ENCODE measurements around the gene TMEM181.
A peak's percentile ranks its signal among the peaks of the same experiment; 100 is the strongest.
"Not testable (repeated sequence)": the region's sequence is repeated elsewhere in the genome, so short reads cannot be mapped to it uniquely, and the experiment has no call there.

The TMEM181 gene

GRCh38 chr6:158599635-158600034, 39.7 kb downstream of the TMEM181 start:
- DNase-seq, result no peak

- no peak for DNase-seq
These were observed 43.6 kb downstream of the TMEM181 start for GRCh38 chr6:158603261-158604047.

- no peak for DNase-seq
These were observed 44.1 kb downstream of the TMEM181 start for GRCh38 chr6:158604048-158604406.

- DNase-seq, result peak; percentile 72
These were observed 45.5 kb downstream of the TMEM181 start for GRCh38 chr6:158605266-158605878.

GRCh38 chr6:158606011-158606410, 46.1 kb downstream of the TMEM181 start:
- DNase-seq, result not testable (repeated sequence)

GRCh38 chr6:158606935-158607334, 47.0 kb downstream of the TMEM181 start:
- DNase-seq, result no peak

- DNase-seq, result peak; percentile 13
These were observed 47.7 kb downstream of the TMEM181 start for GRCh38 chr6:158607411-158608170.

GRCh38 chr6:158608221-158608620, 48.3 kb downstream of the TMEM181 start:
- DNase-seq, result no peak

- no peak for DNase-seq
These were observed 49.7 kb downstream of the TMEM181 start for GRCh38 chr6:158609455-158610155.

DNA sequence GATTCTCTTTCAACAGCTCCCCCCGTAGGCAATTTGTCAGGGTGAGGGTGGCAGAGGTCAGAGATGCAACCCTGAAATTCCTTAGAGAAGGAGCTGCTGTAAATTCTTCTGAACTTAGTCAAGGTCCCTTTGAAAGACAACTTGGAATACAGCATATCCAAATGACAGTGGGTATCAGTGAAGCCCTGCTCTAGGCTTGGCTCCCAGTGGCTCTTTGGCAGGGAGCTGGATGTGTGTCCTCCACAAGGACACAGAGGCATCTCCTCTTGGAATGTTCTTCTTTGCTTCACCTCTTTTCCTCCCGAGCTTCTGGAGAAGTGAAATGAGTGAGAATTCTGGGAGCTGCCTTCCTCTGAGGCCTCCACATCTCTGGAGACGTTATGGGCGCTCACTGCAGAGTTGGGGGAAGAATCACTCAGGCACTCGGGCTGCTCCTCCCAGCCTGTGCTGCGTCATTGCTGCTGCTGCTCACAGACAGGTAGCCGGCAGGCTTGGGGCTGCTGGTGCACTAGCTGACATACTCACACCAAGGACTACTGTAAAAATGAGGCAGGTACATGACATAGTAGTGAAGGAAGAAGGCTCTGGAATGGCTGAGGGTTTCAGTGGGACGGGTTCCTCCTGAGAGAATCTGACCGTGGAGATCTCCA, 50.6 kb downstream of the TMEM181 start:
- no peak for DNase-seq

DNA sequence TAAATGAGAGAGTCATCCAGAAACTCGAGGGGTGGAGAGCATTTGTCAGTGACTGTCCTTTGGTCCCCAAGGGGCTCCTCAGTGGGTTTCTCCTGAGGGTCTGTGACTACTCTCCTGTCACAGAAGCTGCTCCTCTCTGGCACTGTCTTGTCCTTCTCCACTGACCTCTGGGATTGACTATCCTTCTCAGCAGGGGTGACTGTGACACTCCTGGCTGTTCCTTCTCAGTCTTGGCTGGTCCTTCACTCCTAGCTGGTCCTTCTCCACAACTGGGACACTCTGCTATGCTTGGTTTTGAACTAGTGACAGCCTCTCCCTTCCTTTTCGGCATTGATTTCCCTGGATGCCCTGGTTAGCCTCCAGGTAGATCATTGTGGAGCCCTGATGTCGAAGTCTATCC, 51.1 kb downstream of the TMEM181 start:
- DNase-seq, result no peak

DNA sequence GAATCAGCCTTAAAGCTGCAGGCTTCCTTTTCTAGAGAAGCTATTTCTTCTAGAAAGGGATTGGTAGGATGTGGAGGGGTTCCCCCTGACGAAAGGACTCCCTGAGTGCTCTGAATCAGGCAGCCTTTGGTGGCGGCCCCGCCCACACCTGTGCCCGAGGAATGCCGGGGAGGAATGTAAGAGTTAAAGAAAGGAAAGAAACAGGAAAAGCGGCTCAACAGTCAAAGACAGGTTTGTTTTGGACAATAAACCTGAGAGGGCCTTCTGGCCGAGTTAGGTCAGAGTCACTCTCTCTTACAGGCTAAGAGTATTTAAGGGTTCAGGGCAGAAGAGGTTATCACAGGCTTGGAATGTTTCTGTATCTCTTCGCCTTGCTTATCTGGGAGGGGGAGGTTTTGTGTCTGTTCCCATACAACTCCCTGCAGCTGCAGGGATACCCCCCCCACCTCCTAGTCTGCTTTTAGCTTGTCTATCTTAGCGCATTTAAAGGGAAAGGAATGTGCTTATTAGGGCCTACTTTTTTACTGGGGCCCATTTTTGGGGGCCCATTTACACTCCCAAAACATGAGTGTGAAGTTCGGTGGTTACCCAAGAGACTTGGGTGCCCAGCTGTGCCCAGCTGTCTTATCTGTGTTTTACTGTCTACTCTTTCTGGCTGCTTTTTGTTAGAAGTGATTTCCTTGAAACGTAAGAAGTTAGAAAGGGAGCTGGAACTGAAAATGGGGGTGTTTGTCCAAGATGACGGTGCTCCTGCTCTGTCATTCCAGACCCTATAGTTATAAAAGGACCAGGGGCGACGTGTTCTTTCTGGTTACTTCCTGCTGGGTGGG, 51.9 kb downstream of the TMEM181 start:
- DNase-seq, result no peak

DNA sequence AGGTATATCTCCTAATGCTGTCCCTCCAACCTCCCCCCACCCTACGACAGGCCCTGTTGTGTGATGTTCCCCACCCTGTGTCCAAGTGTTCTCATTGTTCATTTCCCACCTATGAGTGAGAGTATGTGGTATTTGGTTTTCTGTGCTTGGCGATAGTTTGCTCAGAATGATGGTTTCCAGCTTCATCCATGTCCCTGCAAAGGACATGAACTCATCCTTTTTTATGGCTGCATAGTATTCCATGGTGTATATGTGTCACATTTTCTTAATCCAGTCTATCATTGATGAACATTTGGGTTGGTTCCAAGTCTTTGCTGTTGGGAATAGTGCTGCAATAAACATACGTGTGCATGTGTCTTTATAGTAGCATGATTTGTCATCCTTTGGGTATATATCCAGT, 54.7 kb downstream of the TMEM181 start:
- not testable (repeated sequence) for DNase-seq

DNA sequence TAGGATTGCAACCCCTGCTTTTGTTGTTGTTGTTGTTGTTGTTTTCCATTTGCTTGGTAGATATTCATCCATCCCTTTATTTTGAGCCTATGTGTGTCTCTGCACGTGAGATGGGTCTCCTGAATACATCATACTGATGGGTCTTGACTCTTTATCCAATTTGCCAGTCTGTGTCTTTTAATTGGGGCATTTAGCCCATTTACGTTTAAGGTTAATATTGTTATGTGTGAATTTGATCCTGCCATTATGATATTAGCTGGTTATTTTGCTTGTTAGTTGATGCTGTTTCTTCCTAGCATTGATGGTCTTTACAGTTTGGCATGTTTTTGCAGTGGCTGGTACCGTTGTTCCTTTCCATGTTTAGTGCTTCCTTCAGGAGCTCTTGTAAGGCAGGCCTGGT, 58.4 kb downstream of the TMEM181 start:
- DNase-seq, result not testable (repeated sequence)

DNA sequence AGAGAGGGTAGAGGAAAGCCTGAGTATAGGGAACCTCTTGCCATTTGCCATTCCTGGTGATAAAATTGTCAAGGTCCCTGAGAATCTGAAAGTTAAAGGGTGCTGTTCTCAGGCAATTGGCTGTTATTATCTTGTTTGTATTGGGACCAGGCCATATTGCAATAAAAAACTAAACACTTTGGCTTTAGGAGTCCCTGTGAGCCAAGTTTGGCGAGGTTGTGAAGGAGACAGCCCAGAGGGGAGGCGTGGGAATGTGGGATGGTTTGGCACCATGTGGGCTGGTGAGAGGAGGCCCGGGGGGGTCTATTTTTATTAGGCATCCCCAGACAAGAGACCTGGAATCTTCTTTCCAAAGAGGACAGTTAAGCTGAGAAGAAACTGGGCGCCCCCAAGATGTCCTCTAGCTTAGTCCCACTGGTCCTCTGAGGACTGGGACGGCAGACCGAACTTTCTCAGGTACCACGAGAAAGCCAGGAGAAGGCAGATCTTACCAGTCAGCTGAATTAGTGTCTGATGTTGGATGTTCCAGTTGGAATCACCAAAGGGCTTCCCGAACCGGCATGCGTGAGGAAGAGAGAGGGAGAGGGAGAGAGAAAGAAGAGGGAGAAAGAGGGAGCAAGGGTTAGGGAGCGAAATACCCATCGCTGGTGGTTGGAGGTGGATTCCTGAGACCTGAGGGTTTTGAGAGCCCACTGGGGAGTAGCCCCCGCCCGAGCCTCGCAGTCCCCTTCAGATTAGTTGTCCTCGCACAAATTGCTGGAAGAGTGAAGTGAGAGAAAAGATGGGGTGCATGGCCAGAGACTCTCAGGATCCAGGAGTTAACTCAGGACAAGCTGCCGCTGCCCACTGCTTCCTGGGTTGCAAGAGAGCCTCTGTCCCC, 60.3 kb downstream of the TMEM181 start:
- no peak for DNase-seq

DNA sequence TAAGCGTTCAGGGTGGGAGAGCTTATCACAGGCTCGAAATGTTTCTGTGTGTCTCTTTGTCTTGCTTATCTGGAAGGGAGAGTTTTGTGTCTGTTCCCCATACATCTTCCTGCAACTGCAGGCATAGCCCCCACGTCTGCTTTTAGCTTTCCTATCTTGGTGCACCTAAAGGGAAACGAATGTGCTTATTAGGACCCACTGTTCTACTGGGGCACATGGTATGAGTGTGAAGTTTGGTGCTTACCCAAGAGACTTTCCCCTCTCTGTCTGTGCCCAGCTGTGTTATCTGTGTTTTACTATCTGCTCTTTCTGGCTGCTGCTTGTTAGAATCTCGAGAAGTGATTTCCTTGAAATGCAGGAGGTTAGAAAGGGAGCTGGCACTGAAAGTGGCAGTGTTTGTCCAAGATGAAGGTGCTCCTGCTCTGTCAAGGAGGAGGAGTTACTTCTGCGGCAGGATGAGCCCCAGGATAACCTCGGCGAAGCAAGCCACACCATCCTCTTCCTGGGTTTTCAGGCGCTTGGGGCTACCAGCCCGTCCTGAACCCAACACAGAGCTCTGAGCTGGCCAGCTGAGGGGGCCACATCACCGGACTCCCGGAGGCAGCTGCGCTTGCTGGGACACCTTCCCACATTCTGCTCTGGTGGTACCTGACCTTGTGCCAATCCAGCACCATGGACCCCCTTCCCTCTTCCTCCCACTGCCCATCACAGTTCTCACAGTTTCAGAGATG, 61.2 kb downstream of the TMEM181 start:
- no peak for DNase-seq

DNA sequence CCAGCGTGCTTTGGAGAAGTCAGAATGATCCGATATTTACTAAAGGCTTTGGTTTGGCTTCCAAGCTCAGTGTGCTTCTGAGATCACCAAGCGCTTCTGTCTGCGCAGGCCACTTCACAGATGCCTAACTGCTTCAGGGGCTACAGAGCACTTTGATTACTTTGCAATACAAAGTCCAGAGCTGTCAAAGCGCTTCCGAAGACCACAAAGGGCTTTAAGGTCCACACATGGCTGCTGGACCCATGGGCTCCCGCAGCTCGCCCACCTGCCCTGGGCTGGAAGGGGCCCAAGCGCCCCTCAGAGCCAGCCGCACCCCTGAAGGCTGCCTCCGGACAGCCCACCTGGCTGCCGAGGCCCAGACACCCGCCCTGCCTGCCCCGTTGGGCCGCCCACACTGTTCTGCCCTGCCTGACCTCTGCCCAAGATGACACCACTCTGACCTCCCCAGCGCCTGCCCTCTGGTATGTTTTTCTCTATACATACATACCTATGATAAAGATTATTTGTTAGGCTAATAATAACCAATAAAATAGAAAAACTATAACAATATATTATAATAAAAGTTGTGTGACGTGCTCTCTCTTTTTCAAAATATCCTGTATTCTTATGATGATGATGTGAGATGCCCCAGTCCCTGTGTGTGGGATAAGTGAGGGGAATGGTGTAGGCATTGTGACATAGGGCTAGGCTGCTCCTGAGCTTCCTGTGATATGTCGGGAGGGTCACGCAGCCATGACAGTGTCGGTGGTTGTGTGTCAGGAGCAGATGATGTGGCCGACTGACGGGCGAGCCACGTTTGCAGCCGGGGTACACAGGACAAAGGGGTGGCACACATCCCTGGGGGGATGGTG, 62.0 kb downstream of the TMEM181 start:
- no peak for DNase-seq

GRCh38 chr6:158622545-158623190, 62.8 kb downstream of the TMEM181 start:
- DNase-seq, result peak; percentile 10

Data from fibroblast of skin of back (primary cell).